DND-41 (cell line): ENCODE results near the gene DNAJC16.

Experiments
- ATAC-seq: fragments of 200-7000 bp; cut with Tn5 transposase; 3 replicates; pipeline ENCODE4 v1.9.1; 2021; ENCODE audit warnings: low read depth; ENCODE audit not compliant: insufficient read depth
- DNase-seq: peaks from one replicate; pipeline ENCODE4 v3.0.0-alpha.2; 2020
- H2AFZ ChIP-seq: 2 replicates; pipeline ENCODE4 v1.6.0; 2012; ENCODE audit warnings: low read depth, low read length
- H3K27ac ChIP-seq: 2 replicates; pipeline ENCODE4 v1.5.1; 2012; ENCODE audit warnings: low read length, inconsistent platforms
- H3K27me3 ChIP-seq: fragments of 200-600 bp; sonication (generic); 2 replicates; pipeline ENCODE4 v1.6.0; 2012; ENCODE audit warnings: low read length, mild to moderate bottlenecking, inconsistent platforms; ENCODE audit not compliant: insufficient read depth, poor library complexity
- H3K36me3 ChIP-seq: 2 replicates; pipeline ENCODE4 v1.5.1; 2012; ENCODE audit warnings: low read length, inconsistent platforms; ENCODE audit not compliant: insufficient read depth
- H3K4me1 ChIP-seq: 2 replicates; pipeline ENCODE4 v1.5.1; 2012; ENCODE audit warnings: mild to moderate bottlenecking, low read length; ENCODE audit not compliant: insufficient read depth
- H3K4me2 ChIP-seq: 2 replicates; pipeline ENCODE4 v1.6.0; 2012; ENCODE audit warnings: mild to moderate bottlenecking, moderate library complexity, low read length, inconsistent platforms; ENCODE audit not compliant: insufficient read depth
- H3K4me3 ChIP-seq, 2 experiments: fragments of 200-600 bp in 1 of 2; shearing (Covaris generic) in 1 of 2; 2 replicates each; pipeline ENCODE4 v1.5.1; 2012 to 2016; ENCODE audit warnings: inconsistent platforms in 2 of 2, low read length in 2 of 2, mild to moderate bottlenecking in 2 of 2, low read depth in 1 of 2, moderate library complexity in 1 of 2
- H3K79me2 ChIP-seq: 2 replicates; pipeline ENCODE4 v1.6.0; 2012; ENCODE audit warnings: low read length, inconsistent platforms; ENCODE audit not compliant: insufficient read depth
- H3K9ac ChIP-seq: 2 replicates; pipeline ENCODE4 v1.6.0; 2012; ENCODE audit warnings: low read depth, mild to moderate bottlenecking, inconsistent platforms, low read length, moderate library complexity
- H3K9me3 ChIP-seq: 2 replicates; pipeline ENCODE4 v1.5.1; 2012; ENCODE audit warnings: low read length, moderate library complexity, mild to moderate bottlenecking, inconsistent platforms; ENCODE audit not compliant: insufficient read depth, severe bottlenecking
- H4K20me1 ChIP-seq: 2 replicates; pipeline ENCODE4 v1.6.0; 2012; ENCODE audit warnings: low read length; ENCODE audit not compliant: insufficient read depth
- EZH2 ChIP-seq: IDR thresholded peaks from 3 replicates; pipeline ENCODE4 v1.6.1; 2012; ENCODE audit warnings: borderline replicate concordance, low read depth, mild to moderate bottlenecking, moderate library complexity, low read length, inconsistent platforms; ENCODE audit not compliant: severe bottlenecking
- TF ChIP-seq, protein P1 (sequence below): IDR thresholded peaks from 2 replicates; pipeline ENCODE4 v1.5.1; 2012; ENCODE audit warnings: borderline replicate concordance, low read length, moderate library complexity, mild to moderate bottlenecking; ENCODE audit not compliant: poor library complexity, severe bottlenecking; ENCODE audit errors: extremely low read depth

DNAJC16 gene

DNA sequence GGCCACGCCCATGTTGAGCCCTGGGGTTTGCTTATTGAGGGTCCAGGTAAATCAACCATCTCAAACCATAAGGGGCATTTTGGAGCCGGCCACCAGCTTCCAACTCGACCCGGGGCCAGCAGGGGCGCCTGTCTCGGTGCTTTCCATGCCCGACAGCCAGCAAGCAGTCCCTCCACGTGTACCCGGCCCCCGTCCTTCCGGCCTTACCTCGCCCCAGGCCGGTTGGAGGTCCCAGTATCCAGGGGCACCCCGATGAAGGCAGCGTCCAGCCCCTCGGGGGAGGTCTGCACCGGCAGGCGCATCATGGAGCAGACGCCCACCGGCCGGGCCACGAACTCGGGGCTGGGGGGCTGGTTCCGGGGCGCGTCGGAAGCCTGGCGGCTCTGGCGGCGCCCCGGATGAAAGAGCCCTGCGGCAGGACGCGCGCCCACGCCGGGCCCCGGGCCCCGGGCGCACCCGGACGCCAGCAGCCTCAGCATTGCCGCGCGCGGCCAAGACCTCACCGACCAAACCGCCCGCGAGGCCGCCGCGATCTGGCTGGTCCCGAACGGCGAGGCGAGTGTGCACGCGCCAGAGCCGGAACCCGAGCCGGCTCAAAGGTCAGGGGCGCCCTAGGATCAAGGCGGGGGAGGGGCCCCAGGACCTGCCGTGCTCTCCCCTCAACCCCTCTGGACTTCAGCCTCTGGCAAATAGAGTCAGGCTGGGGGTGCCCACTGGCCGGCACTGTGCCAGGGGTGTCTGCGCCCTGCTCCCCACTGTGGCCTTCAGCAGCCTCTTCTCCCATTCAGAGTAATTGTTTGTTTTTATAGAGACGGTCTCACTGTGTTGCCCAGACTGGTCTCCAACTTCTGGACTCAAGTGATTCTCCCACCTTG lies 58.1 kb downstream of the DNAJC16 start, which contains the start of gene AGMAT:
Gene AGMAT, minus strand, starts transcription at position 563 of the 875 bp plus-strand sequence. Its CDS starts 84 bp downstream, at position 479.
- Histone ChIP-seq H3K27me3 (no peaks in the 10 kb centered on the region), H3K4me3 (no peak within 1 kb of the TSS), H3K9ac (no peak within 1 kb of the TSS), H2AFZ (no peak within 1 kb of the TSS), H3K79me2 (no peaks in the 10 kb centered on the region), H4K20me1 (no peaks in the 10 kb centered on the region), H3K4me2 (no peak within 1 kb of the TSS), H3K4me1 (no peaks in the 10 kb centered on the region), H3K36me3 (no peaks in the 10 kb centered on the region), H3K9me3 (no peaks in the 10 kb centered on the region), H3K27ac (no peak within 1 kb of the TSS)
- no peak for TF ChIP-seq EZH2
- TF ChIP-seq, protein P1, sequence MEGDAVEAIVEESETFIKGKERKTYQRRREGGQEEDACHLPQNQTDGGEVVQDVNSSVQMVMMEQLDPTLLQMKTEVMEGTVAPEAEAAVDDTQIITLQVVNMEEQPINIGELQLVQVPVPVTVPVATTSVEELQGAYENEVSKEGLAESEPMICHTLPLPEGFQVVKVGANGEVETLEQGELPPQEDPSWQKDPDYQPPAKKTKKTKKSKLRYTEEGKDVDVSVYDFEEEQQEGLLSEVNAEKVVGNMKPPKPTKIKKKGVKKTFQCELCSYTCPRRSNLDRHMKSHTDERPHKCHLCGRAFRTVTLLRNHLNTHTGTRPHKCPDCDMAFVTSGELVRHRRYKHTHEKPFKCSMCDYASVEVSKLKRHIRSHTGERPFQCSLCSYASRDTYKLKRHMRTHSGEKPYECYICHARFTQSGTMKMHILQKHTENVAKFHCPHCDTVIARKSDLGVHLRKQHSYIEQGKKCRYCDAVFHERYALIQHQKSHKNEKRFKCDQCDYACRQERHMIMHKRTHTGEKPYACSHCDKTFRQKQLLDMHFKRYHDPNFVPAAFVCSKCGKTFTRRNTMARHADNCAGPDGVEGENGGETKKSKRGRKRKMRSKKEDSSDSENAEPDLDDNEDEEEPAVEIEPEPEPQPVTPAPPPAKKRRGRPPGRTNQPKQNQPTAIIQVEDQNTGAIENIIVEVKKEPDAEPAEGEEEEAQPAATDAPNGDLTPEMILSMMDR = no peak
- ATAC-seq (no peak), DNase-seq (no peak)

DNA sequence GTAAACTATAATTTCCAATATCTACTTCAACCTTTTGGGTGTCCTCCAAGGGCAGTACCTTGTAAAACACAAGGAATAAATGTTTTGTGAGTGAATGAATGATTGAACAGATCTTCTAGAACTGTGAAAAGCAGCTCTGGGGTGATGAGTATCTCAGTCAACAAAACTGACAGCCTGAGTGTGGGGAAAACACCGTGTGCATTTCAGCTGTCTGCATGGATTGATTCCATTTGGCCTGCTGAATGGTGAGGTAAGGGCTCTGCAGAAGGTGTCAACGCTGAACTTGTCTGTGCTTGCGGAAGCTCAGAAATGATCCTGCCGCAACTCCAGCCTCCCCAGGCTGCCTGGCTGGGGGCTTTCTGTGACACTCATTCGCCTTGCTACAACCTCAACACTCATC lies 65.6 kb downstream of the DNAJC16 start:
- DNase-seq (no peak), ATAC-seq (no peak)
- H3K27ac ChIP-seq = no peak overlapping the region
- H4K20me1 ChIP-seq = no peaks in the 10 kb centered on the region
- no peaks in the 10 kb centered on the region for H3K4me1 ChIP-seq
- H3K4me3 ChIP-seq = no peak overlapping the region
- no peak overlapping the region for H3K4me2 ChIP-seq
- H3K9me3 ChIP-seq = no peaks in the 10 kb centered on the region
- no peaks in the 10 kb centered on the region for H3K27me3 ChIP-seq
- no peaks in the 10 kb centered on the region for H3K79me2 ChIP-seq
- H3K9ac ChIP-seq = no peak overlapping the region
- H2AFZ ChIP-seq = no peak overlapping the region
- H3K36me3 ChIP-seq = no peaks in the 10 kb centered on the region
- no peak for TF ChIP-seq EZH2
- TF ChIP-seq, protein P1 = no peak

DNA sequence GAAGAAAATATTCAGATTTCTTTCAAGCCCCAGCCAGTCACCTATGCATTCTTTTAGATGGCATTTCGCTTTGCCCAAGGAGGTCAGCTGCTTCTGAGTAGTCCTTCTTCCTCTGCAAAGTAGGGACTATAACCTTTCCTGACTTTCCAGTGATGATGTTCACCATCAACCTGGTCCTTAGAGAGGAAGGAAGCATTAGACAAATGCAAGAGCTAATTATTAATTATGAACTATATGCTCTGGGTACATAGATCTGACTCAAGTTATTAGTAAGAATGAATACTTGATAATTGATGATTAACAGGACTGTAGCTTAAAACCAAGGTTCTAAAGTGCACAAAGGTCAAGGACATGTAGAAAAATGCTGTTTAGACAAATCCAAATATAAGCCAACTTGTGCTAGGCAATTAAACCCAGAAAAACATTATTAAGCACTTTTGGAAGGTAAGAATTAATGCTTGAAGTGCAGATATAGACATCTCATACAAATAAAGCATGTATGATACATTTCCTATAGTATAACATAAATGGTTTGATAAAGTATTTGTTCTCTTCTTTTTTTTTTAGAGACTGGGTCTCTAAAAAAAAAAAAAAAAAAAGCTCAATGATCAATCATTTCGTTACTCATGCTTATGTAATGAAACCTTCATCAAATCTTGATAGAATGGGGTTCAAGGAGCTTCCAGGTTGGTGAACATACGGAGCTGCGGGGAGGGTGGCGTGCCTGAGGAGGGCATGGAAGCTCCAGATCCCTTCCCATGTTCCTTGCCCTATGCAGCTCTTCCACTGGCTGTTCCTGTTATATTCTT lies 69.4 kb downstream of the DNAJC16 start:
- Histone ChIP-seq H2AFZ (no peak overlapping the region), H3K36me3 (no peaks in the 10 kb centered on the region), H3K27me3 (no peaks in the 10 kb centered on the region), H3K9me3 (no peaks in the 10 kb centered on the region), H3K4me1 (no peaks in the 10 kb centered on the region), H3K4me2 (no peak overlapping the region), H3K79me2 (no peaks in the 10 kb centered on the region), H3K9ac (no peak overlapping the region), H3K27ac (no peak overlapping the region), H4K20me1 (no peaks in the 10 kb centered on the region), H3K4me3 (no peak overlapping the region)
- ATAC-seq (no peak), DNase-seq (no peak)
- TF ChIP-seq EZH2 = no peak
- TF ChIP-seq, protein P1 = no peak
